Caco-2 (cell line): ENCODE data around the gene EXOC3L2. TPM values are rescaled to one million over a fixed set of nuclear protein-coding genes. Genes with fewer than 3 reads are reported as not detected.

Experiments
- BruUV-seq: library from RNA; stranded (reverse); fragments of 400-500 nt; replicated peaks from 2 replicates; lab custom pipeline; 2021; lab: Mats Ljungman, UMichigan
- CTCF ChIA-PET: fragments of 300-600 bp; sonication (Branson Sonifier 250); formaldehyde crosslinking; loops from one replicate; lab custom pipeline; 2022; ENCODE audit warnings: antibody characterized with exemption; lab: Charles Lee
- POLR2A ChIA-PET: fragments of 300-600 bp; sonication (Branson Sonifier 250); formaldehyde crosslinking; loops from one replicate; lab custom pipeline; 2022; ENCODE audit warnings: antibody characterized with exemption; lab: Charles Lee
- DNase-seq, 2 experiments: peaks; one replicate each; pipeline versions ENCODE4 v3.0.0 to v3.0.0-alpha.2; 2020 to 2022
- H3K27me3 ChIP-seq: replicated peaks from 2 replicates; pipeline ENCODE4 v1.6.0; 2011; ENCODE audit warnings: low read length; ENCODE audit not compliant: control insufficient read depth, insufficient read depth
- H3K36me3 ChIP-seq: 2 replicates; pipeline ENCODE4 v1.5.1; 2011; ENCODE audit warnings: low read length; ENCODE audit not compliant: control insufficient read depth, insufficient read depth
- H3K4me1 ChIP-seq: fragments of 250-450 bp; sonication (Bioruptor Pico); 2 replicates; pipeline ENCODE4 v1.5.1; 2020; ENCODE audit warnings: mild to moderate bottlenecking
- H3K4me3 ChIP-seq: 2 replicates; pipeline ENCODE4 v1.5.1; 2011; ENCODE audit warnings: low read depth, mild to moderate bottlenecking, control low read depth, low read length
- H3K9me3 ChIP-seq: fragments of 250-450 bp; sonication (Bioruptor Pico); 2 replicates; pipeline ENCODE4 v1.5.1; 2020; ENCODE audit warnings: mild to moderate bottlenecking, moderate library complexity
- H3K27ac Mint-ChIP-seq: one replicate; pipeline ENCODE4 v1.8.0; 2022; ENCODE audit warnings: mixed read lengths; ENCODE audit not compliant: unreplicated experiment
- H3K27me3 Mint-ChIP-seq: one replicate; pipeline ENCODE4 v1.8.0; 2022; ENCODE audit warnings: mixed read lengths; ENCODE audit not compliant: insufficient read depth, unreplicated experiment
- H3K36me3 Mint-ChIP-seq: one replicate; pipeline ENCODE4 v1.8.0; 2022; ENCODE audit warnings: mild to moderate bottlenecking, mixed read lengths; ENCODE audit not compliant: insufficient read depth, unreplicated experiment
- H3K4me1 Mint-ChIP-seq: one replicate; pipeline ENCODE4 v1.8.0; 2022; ENCODE audit warnings: low read depth, mixed read lengths; ENCODE audit not compliant: unreplicated experiment
- H3K4me3 Mint-ChIP-seq: one replicate; pipeline ENCODE4 v1.8.0; 2022; ENCODE audit warnings: mild to moderate bottlenecking, moderate library complexity, mixed read lengths; ENCODE audit not compliant: unreplicated experiment
- H3K9me3 Mint-ChIP-seq: one replicate; pipeline ENCODE4 v1.8.0; 2022; ENCODE audit warnings: mixed read lengths; ENCODE audit not compliant: unreplicated experiment
- CTCF ChIP-seq, 2 experiments: fragments of 200-600 bp in 1 of 2; IDR thresholded peaks; 1 replicate in 1 of 2; 2 replicates in 1 of 2; pipeline versions ENCODE4 v1.5.1 to v1.8.0; 2011 to 2022; ENCODE audit warnings: antibody characterized with exemption in 1 of 2, control low read depth in 1 of 2, inconsistent platforms in 1 of 2, low read depth in 1 of 2, low read length in 1 of 2, mild to moderate bottlenecking in 1 of 2, moderate library complexity in 1 of 2; ENCODE audit not compliant: insufficient read depth in 1 of 2, severe bottlenecking in 1 of 2, unreplicated experiment in 1 of 2
- intact Hi-C: fragments of 100-400 bp; cut with micrococcal nuclease; formaldehyde crosslinking; loops from one replicate; pipeline ENCODE4 v1.10.0; 2022; ENCODE audit not compliant: unreplicated experiment
- total RNA-seq: library from RNA; stranded (reverse); gene quantifications from 2 replicates; pipeline ENCODE4 v1.2.3, GENCODE V29; 2022

The EXOC3L2 gene
- total RNA-seq, 1 experiment from 2014 or later: not detected

- no peaks in the 10 kb centered on the region for H3K27me3 Mint-ChIP-seq
- no peak overlapping the region for H3K27ac Mint-ChIP-seq
- Histone ChIP-seq H3K4me1 (no peaks in the 10 kb centered on the region), H3K4me3 (no peak overlapping the region), H3K9me3 (no peaks in the 10 kb centered on the region), H3K27me3 (no peaks in the 10 kb centered on the region), H3K36me3 (no peaks in the 10 kb centered on the region; the same call in 1 of the 2 replicates)
- ChIA-PET POLR2A (no interaction called here), CTCF (no interaction called here)
- TF ChIP-seq CTCF (IDR thresholded peaks at IDR 0.05; ENCODE audit: insufficient read depth in 1 of 2, low read depth in 1 of 2, low read length in 1 of 2, severe bottlenecking in 1 of 2, unreplicated experiment in 1 of 2): no peak
- intact Hi-C loops: no loop called here
- H3K4me1 Mint-ChIP-seq: no peaks in the 10 kb centered on the region
- no peaks in the 10 kb centered on the region for H3K9me3 Mint-ChIP-seq
- DNase-seq: no peak
- peaks cover 10% of the 10 kb centered on the region for H3K36me3 Mint-ChIP-seq
- H3K4me3 Mint-ChIP-seq: no peak overlapping the region
- no TSS peak for BruUV-seq
These were observed 22.1 kb upstream of the EXOC3L2 start for GRCh38 chr19:45267296-45267695.

- no peak overlapping the region for H3K4me3 ChIP-seq
- intact Hi-C loops: no loop called here
- POLR2A ChIA-PET: no interaction called here
- Mint-ChIP-seq H3K9me3 (no peaks in the 10 kb centered on the region), H3K36me3 (peaks cover 15% of the 10 kb centered on the region), H3K4me3 (no peak overlapping the region), H3K4me1 (no peaks in the 10 kb centered on the region), H3K27ac (no peak overlapping the region), H3K27me3 (no peaks in the 10 kb centered on the region)
- H3K27me3 ChIP-seq: no peaks in the 10 kb centered on the region
- CTCF ChIA-PET: no interaction called here
- no peaks in the 10 kb centered on the region for H3K9me3 ChIP-seq
- no peaks in the 10 kb centered on the region for H3K4me1 ChIP-seq
- BruUV-seq: no TSS peak
- H3K36me3 ChIP-seq: no peaks in the 10 kb centered on the region
- no peak for TF ChIP-seq CTCF (IDR thresholded peaks at IDR 0.05; ENCODE audit: insufficient read depth in 1 of 2, low read depth in 1 of 2, low read length in 1 of 2, severe bottlenecking in 1 of 2, unreplicated experiment in 1 of 2)
- no peak for DNase-seq
These were observed 20.2 kb upstream of the EXOC3L2 start for GRCh38 chr19:45265375-45265774.

GRCh38 chr19:45264781-45265317, 19.6 kb upstream of the EXOC3L2 start:
- no peak for TF ChIP-seq CTCF (IDR thresholded peaks at IDR 0.05; ENCODE audit: insufficient read depth in 1 of 2, low read depth in 1 of 2, low read length in 1 of 2, severe bottlenecking in 1 of 2, unreplicated experiment in 1 of 2)
- intact Hi-C loops: no loop called here
- no peak overlapping the region for H3K4me3 Mint-ChIP-seq
- no peak overlapping the region for H3K27ac Mint-ChIP-seq
- POLR2A ChIA-PET: no interaction called here
- DNase-seq: no peak
- H3K36me3 Mint-ChIP-seq: peaks cover 15% of the 10 kb centered on the region
- H3K27me3 Mint-ChIP-seq: no peaks in the 10 kb centered on the region
- Histone ChIP-seq H3K36me3 (no peaks in the 10 kb centered on the region), H3K4me1 (no peaks in the 10 kb centered on the region), H3K9me3 (no peaks in the 10 kb centered on the region), H3K27me3 (no peaks in the 10 kb centered on the region), H3K4me3 (no peak overlapping the region)
- H3K4me1 Mint-ChIP-seq: no peaks in the 10 kb centered on the region
- CTCF ChIA-PET: no interaction called here
- BruUV-seq: no TSS peak
- H3K9me3 Mint-ChIP-seq: no peaks in the 10 kb centered on the region
